PC-3 (cell line): ENCODE measurements around the gene NIPAL3.
"Not testable (repeated sequence)": the region's sequence is repeated elsewhere in the genome, so short reads cannot be mapped to it uniquely, and the experiment has no call there.

ENCODE experiments used
- CTCF ChIP-seq: fragments of 300-600 bp; sonication (generic); conservative IDR thresholded peaks from 2 replicates; pipeline ENCODE4 v1.5.1; 2017; ENCODE audit warnings: antibody characterized with exemption, low read depth, mild to moderate bottlenecking, low read length
- EZH2 ChIP-seq: fragments of 300-600 bp; sonication (generic); IDR thresholded peaks from one replicate; pipeline ENCODE4 v1.6.1; 2017; ENCODE audit warnings: antibody characterized with exemption, mild to moderate bottlenecking, low read length; ENCODE audit not compliant: unreplicated experiment

- not testable (repeated sequence) for TF ChIP-seq CTCF, EZH2
These were observed 104.7 kb downstream of the NIPAL3 start for GRCh38 chr1:24520282-24520681.
